Gastroesophageal sphincter (tissue), 3 donors: Measurements from ENCODE around the gene RNF150.

ENCODE experiments used
- POLR2A ChIP-seq, 2 donors: fragments of 450-650 bp; IDR thresholded peaks; one replicate each; pipeline ENCODE4 v1.6.1; 2017; ENCODE audit warnings: antibody characterized with exemption in 2 of 2, mild to moderate bottlenecking in 2 of 2, moderate library complexity in 1 of 2
- POLR2AphosphoS5 ChIP-seq: sonication (generic); formaldehyde crosslinking; IDR thresholded peaks from one replicate; pipeline ENCODE4 v1.6.1; 2017; ENCODE audit warnings: antibody characterized with exemption
- TF ChIP-seq, protein P1 (sequence below), 4 experiments: fragments of 200-600 bp in 2 of 4; fragments of 450-650 bp in 2 of 4; sonication (generic) in 1 of 4; IDR thresholded peaks; one replicate each; pipeline ENCODE4 v1.5.1; 2017 to 2019; ENCODE audit warnings: antibody characterized with exemption in 4 of 4, mild to moderate bottlenecking in 2 of 4, moderate library complexity in 2 of 4

DNA sequence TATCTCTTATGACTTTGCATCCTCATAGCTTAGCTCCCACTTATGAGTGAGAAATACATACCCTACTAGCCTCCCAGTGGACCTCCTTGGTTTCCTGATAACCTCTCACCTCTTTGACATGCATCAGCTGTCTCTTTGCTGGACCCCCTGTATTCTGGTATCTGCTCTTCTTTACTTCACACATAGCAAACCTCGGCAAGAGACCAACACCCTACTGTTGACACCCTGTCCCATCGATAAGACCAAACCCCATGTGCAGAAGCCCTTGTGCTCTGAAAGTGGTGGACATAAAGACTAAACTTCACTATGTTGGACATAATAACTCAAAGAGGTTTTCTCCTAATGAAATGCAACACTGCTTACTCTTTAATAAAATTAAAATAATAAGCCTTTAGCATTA is 75.7 kb downstream of the RNF150 start:
- TF ChIP-seq POLR2A (IDR thresholded peaks at IDR 0.05) (no peak), POLR2AphosphoS5 (no peak)
- TF ChIP-seq, protein P1, sequence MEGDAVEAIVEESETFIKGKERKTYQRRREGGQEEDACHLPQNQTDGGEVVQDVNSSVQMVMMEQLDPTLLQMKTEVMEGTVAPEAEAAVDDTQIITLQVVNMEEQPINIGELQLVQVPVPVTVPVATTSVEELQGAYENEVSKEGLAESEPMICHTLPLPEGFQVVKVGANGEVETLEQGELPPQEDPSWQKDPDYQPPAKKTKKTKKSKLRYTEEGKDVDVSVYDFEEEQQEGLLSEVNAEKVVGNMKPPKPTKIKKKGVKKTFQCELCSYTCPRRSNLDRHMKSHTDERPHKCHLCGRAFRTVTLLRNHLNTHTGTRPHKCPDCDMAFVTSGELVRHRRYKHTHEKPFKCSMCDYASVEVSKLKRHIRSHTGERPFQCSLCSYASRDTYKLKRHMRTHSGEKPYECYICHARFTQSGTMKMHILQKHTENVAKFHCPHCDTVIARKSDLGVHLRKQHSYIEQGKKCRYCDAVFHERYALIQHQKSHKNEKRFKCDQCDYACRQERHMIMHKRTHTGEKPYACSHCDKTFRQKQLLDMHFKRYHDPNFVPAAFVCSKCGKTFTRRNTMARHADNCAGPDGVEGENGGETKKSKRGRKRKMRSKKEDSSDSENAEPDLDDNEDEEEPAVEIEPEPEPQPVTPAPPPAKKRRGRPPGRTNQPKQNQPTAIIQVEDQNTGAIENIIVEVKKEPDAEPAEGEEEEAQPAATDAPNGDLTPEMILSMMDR (IDR thresholded peaks at IDR 0.05) = no peak
